Erythroblast (primary cell): ENCODE data around the gene SMIM15.

Experiments used
- GATA1 ChIP-seq: IDR thresholded peaks from 2 replicates; pipeline ENCODE4 v1.6.1; 2011; ENCODE audit warnings: low read depth, mild to moderate bottlenecking, control low read depth, low read length, moderate library complexity
- POLR2A ChIP-seq: IDR thresholded peaks from 2 replicates; pipeline ENCODE4 v1.6.1; 2011; ENCODE audit warnings: mild to moderate bottlenecking, low read length

- no peak for TF ChIP-seq POLR2A
- no peak for TF ChIP-seq GATA1
Measured at GRCh38 chr5:61162832-61163567, 732 bp upstream of the SMIM15 start.
